Smooth muscle cell (in vitro differentiated cells): ENCODE measurements around the gene WFS1. TPM values are rescaled to one million over a fixed set of nuclear protein-coding genes. Genes with fewer than 3 reads are reported as not detected.

Experiments
- DNase-seq: peaks from one replicate; lab custom pipeline; 2025; ENCODE audit not compliant: unreplicated experiment; lab: John Stamatoyannopoulos, UW
- H2AFZ ChIP-seq: fragments of 200-600 bp; sonication (generic); 2 replicates; pipeline ENCODE4 v1.6.0; 2016; ENCODE audit warnings: antibody characterized with exemption, low read depth, mild to moderate bottlenecking
- H3F3A ChIP-seq: fragments of 200-600 bp; sonication (generic); 2 replicates; pipeline ENCODE4 v1.6.0; 2017; ENCODE audit warnings: antibody characterized with exemption, low read depth
- H3K27ac ChIP-seq: fragments of 200-600 bp; sonication (generic); 2 replicates; pipeline ENCODE4 v1.5.1; 2016; ENCODE audit warnings: low read depth, mild to moderate bottlenecking
- H3K27me3 ChIP-seq: fragments of 200-600 bp; sonication (generic); 2 replicates; pipeline ENCODE4 v1.6.1; 2016; ENCODE audit warnings: low read depth, mild to moderate bottlenecking
- H3K36me3 ChIP-seq: fragments of 200-600 bp; sonication (generic); 2 replicates; pipeline ENCODE4 v1.5.1; 2016; ENCODE audit warnings: low read depth
- H3K4me1 ChIP-seq: fragments of 200-600 bp; sonication (generic); 2 replicates; pipeline ENCODE4 v1.5.1; 2016; ENCODE audit warnings: low read depth
- H3K4me2 ChIP-seq: fragments of 200-600 bp; sonication (generic); 2 replicates; pipeline ENCODE4 v1.6.0; 2016; ENCODE audit warnings: mild to moderate bottlenecking
- H3K4me3 ChIP-seq: fragments of 200-600 bp; sonication (generic); 2 replicates; pipeline ENCODE4 v1.5.1; 2016; ENCODE audit warnings: mild to moderate bottlenecking
- H3K79me2 ChIP-seq: fragments of 200-600 bp; sonication (generic); 2 replicates; pipeline ENCODE4 v1.6.0; 2016; ENCODE audit warnings: low read depth, mild to moderate bottlenecking
- H3K9ac ChIP-seq: fragments of 200-600 bp; sonication (generic); 2 replicates; pipeline ENCODE4 v1.6.0; 2016; ENCODE audit warnings: low read depth
- H3K9me3 ChIP-seq: fragments of 200-600 bp; sonication (generic); replicated peaks from 2 replicates; pipeline ENCODE4 v1.5.1; 2016; ENCODE audit warnings: low read depth
- H4K20me1 ChIP-seq: fragments of 200-600 bp; sonication (generic); 2 replicates; pipeline ENCODE4 v1.6.0; 2016; ENCODE audit warnings: low read depth
- CTCF ChIP-seq: fragments of 200-600 bp; sonication (generic); IDR thresholded peaks from 2 replicates; pipeline ENCODE4 v1.5.1; 2017; ENCODE audit warnings: borderline replicate concordance, mild to moderate bottlenecking, antibody characterized with exemption; ENCODE audit not compliant: insufficient read depth, poor library complexity, severe bottlenecking
- WGBS: methylation state at CpG from one replicate; pipeline ENCODE4 v1.1.7; 2016; ENCODE audit warnings: low lambda C conversion rate; 5-methylcytosine and 5-hydroxymethylcytosine counted together
- polyA plus RNA-seq: library from polyadenylated mRNA; unstranded; fragments of >200 nt; fragmentation: Nextera tagmentation; extraction: Ambion mirVana; gene quantifications from 2 replicates; pipeline ENCODE4 v1.2.1, GENCODE V29; 2016
- total RNA-seq: library from RNA; depleted of rRNA; stranded (reverse); fragments of >200 nt; gene quantifications from 2 replicates; pipeline ENCODE4 v1.2.3, GENCODE V29; 2014

WFS1 gene
- total and polyA plus RNA-seq, 2 experiments from 2014 or later: 28.6 to 30.2 TPM

GRCh38 chr4:6229671-6230501, 39.8 kb upstream of the WFS1 start:
- H3K79me2 ChIP-seq: no peaks in the 10 kb centered on the region
- H3K9me3 ChIP-seq: no peaks in the 10 kb centered on the region
- H3K27me3 ChIP-seq: no peaks in the 10 kb centered on the region
- H3K9ac ChIP-seq: no peak overlapping the region
- no peaks in the 10 kb centered on the region for H4K20me1 ChIP-seq
- no peak overlapping the region for H3K4me3 ChIP-seq
- no peaks in the 10 kb centered on the region for H3F3A ChIP-seq
- no peaks in the 10 kb centered on the region for H3K4me1 ChIP-seq
- H3K27ac ChIP-seq: no peak overlapping the region
- no peak overlapping the region for H2AFZ ChIP-seq
- DNase-seq: no peak
- H3K36me3 ChIP-seq: no peaks in the 10 kb centered on the region
- 84% methylated on average over 18 of the region's 18 CpGs for WGBS
- H3K4me2 ChIP-seq: no peak overlapping the region
- TF ChIP-seq CTCF: no peak

DNA sequence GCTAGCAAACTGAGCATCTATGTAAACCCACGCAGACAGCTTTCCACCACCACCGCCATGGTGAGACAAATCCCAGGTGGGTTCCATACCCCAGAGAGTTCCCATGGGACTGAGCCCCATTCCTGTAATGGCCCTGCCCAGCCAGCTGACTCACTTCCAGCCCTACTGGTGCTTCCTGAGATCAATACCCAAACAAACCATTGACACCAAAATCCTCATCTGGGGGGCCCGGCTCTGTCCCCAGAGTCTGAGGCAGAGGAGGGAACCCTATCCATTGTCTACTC, 39.2 kb upstream of the WFS1 start:
- Histone ChIP-seq H2AFZ (no peak overlapping the region), H3K79me2 (no peaks in the 10 kb centered on the region), H3K36me3 (no peaks in the 10 kb centered on the region), H3K4me2 (no peak overlapping the region), H3K4me3 (no peak overlapping the region), H4K20me1 (no peaks in the 10 kb centered on the region), H3K9ac (no peak overlapping the region), H3K27me3 (no peaks in the 10 kb centered on the region), H3K9me3 (no peaks in the 10 kb centered on the region), H3F3A (no peaks in the 10 kb centered on the region), H3K4me1 (no peaks in the 10 kb centered on the region), H3K27ac (no peak overlapping the region)
- TF ChIP-seq CTCF: no peak
- DNase-seq: no peak
- 65% methylated on average over 3 of the region's 3 CpGs for WGBS

GRCh38 chr4:6230827-6231662, 38.6 kb upstream of the WFS1 start:
- Histone ChIP-seq H3K79me2 (no peaks in the 10 kb centered on the region), H3K4me2 (no peak overlapping the region), H4K20me1 (no peaks in the 10 kb centered on the region), H3K4me3 (no peak overlapping the region), H3K9ac (no peak overlapping the region), H3K4me1 (no peaks in the 10 kb centered on the region), H2AFZ (no peak overlapping the region), H3K36me3 (no peaks in the 10 kb centered on the region), H3F3A (no peaks in the 10 kb centered on the region), H3K27ac (no peak overlapping the region), H3K9me3 (no peaks in the 10 kb centered on the region), H3K27me3 (no peaks in the 10 kb centered on the region)
- 93% methylated on average over 21 of the region's 21 CpGs for WGBS
- no peak for DNase-seq
- no peak for TF ChIP-seq CTCF
